ENCODE results near the gene NUP62.

The NUP62 gene

DNA sequence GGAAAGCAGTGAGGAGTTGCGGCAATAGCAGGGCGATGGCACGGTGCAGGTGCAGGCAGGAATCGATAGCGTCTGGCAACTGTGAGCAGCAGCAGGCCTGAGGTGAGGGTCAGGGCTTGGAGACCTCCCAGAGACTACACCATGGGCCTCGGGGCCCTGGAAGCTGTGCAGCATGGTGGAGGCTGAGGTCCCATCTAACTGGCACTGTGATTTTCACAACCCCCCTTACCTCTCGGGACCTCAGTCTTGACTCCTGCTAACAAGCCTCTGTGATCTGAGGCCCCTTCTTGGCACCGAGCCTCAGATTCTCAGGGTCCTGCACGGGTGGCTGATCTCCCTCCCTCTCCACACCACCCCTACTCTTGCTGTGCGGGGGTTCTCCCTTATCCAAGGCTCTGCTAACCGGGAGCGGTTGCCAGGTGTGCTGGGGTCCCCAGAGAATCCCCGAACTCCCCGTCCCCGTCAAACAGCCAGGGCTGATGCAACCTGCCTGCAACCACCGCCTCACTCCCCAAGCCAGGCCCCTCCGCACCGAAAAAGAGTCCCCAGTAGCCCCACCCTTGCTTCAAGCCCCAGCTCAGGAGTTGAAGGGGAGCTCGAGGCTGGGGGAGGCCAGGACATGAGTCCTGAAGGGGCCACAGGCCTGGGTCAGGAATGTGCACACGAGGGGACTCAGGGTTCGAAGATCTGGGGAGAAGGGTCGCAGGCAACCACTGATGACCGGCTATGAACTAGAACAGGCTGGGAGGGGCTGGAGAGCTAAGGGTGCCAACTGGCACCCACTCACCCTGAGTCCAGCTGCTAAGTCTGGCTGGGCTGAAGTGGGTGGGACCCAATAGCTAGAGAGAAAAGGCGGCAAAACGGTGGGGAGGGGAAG, 5.1 kb downstream of the NUP62 start:
- no peak for DNase-seq

DNA sequence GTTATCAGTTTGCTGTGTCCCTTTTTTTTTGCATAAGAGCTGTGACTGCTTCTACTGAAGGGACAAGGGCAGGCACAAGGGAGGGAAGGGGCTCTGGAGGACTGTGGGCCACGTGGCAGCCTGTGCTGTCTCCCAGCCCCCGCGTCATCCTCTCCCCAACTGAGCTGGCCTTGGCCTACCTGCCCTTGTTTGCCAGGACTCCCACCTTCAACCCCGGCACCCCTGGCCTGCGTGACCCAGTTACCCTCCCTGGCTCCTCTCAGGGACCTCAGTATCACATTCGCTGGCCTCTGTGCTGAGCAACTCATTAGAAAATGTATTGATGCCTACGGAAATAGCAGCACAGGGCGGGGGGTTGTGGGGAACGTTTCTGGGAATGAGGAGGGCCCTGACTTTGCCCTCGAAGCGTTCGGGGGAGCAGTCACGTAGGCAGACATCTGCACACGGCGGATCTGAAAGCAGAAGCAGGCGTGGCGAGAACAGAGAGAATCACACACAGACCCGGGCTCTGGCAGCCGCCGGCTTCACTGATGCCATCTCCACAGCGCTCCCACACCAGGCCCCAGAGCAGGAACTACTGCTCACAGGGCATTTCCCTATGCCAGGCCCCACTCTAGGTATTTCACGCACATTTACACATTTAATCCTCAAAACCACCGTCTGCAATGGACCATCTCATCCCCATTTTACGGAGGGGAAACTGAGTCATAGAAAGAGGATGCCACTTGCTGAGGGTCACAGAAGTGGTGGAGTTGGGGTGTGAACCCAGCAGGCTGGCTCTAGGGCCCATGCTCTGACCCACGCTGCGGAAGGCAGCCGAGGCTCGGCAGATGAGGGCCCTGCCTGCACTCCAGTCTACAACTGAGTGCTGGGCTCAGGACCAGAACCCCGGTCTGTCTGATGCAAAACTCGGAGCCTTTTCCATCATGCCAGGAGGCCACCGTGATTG, 6.0 kb downstream of the NUP62 start:
- no peak for DNase-seq

DNA sequence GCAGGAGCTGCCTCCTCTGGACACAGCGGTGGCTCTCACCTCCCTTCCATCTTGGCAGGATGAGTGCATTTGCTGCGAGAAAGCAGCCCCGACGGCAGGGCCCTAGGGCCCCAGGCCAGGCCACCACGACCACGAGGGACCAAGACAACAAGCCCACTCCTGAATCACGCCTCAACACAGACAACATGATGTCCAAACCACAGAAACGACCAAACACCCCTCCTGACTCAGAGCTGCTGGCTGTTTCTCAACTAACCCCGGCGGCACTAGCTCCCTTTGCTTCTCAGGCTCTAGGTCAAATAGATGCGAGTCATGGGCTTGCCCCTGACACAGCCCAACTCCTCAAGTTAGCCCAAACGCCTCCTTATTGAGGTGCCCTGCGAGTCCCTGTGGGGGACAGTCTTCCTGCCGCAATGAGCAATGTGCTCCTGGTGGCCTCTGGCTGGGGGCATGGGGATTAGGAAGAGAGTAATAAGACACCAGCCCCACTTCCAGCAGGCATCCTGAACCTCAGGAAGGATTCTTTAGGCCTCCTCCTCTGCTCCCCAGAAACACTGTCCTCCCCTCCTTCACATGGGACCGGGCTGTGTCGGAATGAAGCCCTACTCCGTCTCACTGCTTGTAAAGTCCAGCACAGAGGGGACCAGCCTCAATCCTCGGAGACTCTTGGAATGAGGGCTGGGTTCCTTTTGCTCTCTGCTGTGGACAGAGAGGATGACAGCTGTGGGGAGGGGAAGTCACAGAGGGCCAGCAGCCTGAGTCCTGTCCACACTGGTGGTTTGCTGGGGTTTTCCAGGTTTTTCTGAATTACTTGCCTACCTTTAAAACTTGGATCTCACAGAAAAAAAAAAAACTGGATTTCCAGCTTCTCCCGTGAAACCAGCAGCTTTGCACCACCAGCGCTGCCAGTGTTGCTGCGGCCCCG, 7.2 kb downstream of the NUP62 start:
- no peak for DNase-seq

DNA sequence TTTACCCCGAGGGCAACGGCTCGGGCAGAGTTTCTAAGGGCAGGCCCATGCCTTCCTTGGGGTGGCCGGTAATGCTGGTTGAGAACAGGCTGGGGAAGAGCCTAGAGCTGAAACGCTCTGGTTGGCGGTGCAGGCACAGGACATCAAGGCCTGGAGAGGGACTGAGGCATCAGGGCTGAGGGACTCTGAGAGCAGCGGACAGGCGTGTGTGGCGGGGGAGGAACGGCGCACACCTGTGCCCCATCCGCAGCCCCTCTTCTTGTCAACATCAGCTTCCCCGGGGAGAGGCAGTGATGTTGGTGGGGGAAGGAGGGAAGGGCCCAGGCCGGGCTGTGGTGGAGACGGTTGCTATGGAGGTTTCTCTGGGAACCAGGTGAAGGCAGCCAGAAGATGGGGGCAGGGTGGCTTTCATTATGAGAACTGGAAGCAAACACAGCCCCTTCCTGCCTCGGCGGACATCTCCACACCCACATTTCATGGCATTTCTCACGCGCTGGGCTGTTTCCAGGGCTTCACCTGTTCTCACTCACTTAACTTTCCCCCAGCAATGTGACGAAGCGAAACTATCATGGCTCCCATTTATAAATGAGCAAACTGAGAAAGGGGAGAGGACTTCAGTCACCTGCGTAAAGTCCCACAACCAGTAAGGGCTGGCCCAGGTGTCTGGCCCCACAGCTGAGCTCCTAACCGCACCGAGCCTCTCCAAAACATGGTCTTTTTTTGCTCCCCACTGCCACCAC, 8.5 kb downstream of the NUP62 start:
- no peak for DNase-seq

DNA sequence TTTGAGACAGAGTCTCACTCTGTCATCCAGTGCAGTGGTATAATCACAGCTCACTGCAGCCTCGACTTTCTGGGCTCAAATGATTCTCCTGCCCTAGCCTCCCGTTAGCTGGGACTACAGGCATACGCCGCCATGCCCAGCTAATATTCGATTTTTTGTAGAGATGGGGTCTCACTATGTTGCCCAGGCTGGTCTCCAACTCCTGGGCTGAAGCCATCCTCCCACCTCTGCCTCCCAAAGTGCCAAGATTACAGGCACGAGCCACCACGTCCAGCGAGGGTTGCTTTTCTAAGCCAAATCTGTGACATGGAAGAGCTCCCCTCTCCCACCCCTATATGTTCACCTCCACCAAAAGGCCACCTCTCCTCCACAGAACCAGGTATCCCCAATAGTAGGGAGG, 11.2 kb downstream of the NUP62 start:
- DNase-seq, result no peak

DNA sequence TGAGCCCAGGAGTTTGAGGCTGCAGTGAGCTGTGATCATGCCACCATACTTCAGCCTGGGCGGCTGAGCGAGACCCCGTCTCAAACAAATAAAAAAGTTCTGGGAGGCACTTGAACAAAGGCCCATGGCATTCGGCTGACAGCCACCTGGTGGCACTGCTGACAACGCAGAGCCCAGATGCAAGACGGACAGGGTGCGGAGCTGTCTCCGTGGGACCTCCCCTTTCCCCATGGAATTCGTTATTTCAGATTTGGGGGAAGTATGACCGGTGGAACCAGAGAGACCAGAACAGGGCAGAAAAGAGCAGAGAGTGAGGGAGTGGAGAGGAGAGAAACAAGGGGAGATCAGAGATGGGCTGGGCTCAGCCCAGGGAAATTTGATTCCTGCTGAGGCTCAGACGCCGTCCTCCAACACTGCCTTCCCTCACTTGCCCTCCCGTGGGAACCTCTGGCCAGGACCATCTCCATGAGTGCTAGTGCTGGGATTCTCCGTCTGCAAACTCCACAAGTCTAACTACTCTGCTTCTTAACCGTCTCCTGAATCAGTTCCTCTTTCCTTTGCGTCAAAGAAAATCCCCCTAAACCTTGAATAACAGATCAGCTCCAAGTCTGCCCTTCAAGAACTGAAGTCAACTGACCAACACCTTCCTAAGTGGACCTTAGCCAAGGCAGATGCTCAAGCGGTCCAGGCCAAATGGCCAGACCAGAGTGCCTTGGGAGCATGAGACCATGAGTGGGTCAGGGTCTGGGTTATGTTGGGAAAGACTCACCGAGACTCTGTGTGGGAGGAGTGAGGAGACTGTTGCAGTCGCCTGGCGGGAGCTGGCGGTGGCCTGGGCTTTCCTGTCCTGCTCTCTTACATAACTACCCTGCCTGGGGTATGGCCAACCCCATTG, 12.2 kb downstream of the NUP62 start:
- no peak for DNase-seq

DNA sequence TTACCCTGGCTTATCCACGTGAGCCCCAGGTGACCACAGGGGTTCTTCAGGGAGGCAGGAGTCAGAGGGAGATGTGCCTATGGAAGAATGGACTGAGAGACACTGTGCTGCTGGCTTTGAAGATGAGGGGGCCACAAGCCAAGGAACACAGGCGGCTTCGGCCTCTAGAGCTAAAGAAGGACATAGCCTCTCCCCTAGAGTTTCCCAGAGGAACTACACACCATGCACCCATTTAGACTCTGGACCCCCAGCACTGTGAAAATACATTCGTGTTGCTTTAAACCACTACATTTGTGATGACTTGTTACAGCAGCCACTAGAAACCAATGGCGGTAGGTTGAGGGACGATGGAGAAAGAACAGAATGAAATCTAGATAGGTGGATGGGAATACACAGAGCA, 14.0 kb downstream of the NUP62 start:
- no peak for DNase-seq

DNA sequence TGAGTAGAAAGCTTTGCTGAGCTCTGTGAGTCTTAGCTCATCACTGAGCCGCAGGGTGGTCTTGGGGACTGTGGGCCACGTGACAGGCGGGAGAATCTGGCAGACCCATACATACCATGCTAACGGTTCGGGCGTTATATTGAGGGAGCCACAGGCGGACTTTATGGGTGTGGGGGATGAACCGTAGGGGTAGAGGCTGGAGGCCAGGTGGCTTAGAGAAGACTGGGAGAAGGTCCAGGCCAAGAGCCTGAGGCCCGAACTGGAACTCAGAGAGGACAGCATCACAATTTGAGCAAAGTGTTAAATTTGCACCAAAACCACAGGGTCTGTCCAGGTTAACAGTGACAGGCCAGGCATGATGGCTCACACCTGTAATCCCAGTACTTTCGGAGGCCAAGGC, 15.6 kb downstream of the NUP62 start:
- DNase-seq, result no peak

DNA sequence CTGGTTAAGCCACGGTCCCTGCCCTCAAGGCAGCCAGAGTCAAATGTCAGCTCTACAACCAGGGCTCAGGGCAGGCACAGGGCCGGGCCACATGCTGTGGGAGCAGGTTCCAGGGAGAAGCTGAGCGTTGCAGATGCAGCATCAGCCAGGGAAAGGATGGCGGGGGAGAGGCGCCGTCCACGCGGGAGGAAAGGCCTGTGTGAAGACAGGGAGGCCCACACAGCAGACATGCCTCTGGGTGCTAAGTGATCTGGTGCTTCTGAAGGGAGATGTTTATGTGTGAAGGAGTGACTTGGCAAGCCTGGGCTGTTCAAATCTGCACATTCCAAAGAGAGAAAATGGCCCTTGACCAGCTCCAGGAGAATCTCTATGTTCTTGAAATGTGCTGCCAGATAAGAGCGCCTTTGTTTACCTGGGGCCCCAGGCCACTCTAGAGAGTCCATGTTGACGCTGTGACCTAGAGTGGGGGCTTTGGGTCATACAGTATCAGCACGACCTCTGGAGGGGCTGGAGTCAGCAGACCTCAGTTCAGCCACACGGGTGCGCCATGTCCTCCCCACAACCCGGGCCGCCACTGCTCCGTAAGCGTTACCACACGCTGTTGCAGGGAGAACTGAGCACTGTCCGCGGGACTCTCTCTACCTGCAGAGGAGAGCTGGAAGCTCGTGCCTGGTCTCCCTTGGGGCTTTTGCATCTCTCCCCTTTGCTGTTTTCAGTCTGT, 16.2 kb downstream of the NUP62 start:
- DNase-seq, result no peak

DNA sequence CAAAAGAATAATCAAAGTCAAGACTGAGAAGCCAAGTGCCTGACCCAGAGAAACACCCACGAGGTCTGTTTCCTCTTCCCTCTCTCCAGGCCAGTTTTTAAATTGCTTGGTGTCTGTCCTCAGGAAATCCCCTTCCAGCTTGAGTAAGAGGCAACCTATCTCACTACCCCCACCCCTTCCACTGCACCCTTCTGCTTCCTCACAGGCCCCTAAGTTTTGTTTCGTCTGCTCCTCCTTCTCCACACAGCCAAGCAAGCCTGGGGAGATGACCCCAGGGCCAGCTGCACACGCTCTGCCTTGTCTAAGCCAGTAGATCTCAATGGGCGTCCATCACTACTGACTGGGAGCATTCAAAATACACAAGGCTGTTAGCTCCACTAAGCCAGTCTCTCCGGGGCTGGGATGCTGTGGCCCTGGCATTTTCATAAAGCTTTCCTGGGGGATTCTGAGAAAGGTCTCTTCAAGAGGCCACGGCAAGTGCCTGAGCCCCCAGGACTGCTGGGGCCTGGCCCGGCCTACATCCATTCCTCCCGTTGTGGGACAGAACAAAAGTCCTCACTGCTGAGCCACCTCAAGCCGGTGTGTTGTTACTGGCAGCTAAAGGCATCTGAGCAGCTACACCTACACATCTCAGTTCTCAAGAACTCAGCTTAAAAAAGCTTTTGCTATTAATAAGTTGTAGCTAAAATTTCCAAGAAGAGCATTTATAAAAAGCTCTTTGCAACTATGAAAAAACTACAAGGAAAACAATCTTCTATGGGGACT, 17.7 kb downstream of the NUP62 start:
- DNase-seq, result no peak

DNA sequence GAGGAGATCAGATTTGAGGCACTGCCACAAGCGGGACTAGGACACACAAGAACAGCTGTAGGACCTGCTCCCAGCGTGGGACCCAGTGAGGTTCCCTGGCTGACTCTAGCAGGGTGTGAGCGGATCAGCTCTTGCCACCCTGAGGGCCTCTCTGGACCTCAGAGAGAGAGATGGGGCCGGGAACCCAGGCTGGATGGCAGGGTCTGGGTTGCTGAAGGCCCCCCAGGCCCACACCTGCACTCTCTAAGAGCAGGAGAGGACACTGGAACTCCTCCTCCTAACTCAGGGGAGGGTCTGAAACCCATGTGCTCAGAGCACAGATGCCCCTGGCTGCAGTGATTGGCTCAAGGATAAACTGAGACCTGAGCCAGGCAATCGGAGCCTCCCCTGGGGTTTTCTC, 19.1 kb downstream of the NUP62 start:
- no peak for DNase-seq

DNA sequence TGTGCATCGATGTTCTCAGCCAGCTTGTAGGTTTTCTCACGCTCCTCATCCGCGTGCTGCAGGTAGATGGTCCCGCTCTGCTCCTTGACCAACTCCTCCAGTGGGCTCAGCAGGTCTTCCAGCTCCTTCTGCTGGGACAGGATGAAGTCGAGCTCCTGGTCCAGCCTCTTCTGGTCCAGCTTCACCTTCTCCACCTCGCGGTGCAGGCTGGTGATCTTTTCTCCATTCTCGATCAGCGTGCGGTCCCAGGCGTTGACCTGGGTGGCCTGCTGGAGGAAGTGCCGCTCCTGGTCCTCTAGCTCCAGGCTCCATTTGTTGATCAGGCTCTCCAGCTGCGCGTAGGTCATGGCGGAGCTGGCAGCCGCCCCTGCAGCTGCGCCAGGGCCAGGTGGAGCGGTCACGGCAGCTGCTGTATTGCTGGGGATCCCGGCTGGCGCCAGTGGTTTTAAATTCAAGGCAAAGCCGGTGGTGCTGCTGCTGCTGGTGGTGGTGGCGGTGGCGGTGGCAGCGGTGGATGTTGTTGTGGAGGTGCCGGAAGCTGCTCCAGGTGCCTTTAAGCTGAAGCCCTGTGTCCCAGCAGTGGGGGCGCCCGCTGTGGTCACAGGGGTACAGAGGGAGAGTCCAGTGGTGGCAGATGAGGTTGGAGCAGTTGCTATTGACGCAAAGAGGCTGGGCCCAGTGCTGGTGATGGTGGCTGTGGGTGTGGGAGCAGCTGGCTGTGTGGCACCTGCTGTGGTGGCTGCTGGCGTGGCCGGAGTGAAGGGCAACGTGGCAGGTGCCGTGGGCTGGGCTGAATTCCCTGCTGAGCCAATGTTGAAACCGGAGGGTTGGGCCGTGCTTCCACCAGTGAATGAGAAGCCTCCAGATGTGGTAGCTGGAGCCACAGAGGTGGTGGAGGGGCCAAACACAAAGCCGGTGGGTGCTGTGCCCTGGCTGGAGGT, 20.6 kb downstream of the NUP62 start:
- DNase-seq, result no peak

DNA sequence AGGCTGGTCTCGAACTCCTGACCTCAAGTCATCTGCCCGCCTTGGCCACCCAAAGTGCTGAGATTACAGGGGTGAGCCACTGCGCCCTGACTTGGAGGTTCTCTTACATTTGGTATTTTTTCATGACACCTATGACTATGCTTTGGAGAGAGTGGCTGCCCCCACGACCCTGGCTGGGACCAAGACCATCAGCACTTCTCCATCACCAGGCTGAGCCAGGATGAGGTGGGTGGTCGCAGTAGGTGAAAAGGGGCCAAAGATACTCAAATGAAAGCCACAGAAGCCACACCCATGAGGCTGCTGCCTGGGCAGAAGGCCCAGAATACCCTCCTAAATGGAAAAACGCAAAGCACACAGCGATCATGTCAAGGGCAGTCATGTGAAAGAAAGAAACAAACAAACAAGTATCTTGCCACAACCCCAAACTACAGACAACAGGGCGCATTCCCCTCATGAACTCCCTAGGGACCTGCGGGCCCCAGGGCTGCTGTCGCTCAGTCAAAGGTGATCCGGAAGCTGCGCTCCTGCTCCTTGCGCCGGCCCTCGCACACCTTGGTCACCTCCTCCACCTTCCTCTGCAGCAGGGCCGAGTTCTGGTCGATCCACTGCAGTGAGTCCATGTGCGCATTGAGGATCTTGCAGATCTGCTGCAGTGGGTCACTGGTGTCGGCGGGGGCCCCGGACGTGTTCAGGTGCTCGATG, 21.4 kb downstream of the NUP62 start:
- DNase-seq, result no peak

DNA sequence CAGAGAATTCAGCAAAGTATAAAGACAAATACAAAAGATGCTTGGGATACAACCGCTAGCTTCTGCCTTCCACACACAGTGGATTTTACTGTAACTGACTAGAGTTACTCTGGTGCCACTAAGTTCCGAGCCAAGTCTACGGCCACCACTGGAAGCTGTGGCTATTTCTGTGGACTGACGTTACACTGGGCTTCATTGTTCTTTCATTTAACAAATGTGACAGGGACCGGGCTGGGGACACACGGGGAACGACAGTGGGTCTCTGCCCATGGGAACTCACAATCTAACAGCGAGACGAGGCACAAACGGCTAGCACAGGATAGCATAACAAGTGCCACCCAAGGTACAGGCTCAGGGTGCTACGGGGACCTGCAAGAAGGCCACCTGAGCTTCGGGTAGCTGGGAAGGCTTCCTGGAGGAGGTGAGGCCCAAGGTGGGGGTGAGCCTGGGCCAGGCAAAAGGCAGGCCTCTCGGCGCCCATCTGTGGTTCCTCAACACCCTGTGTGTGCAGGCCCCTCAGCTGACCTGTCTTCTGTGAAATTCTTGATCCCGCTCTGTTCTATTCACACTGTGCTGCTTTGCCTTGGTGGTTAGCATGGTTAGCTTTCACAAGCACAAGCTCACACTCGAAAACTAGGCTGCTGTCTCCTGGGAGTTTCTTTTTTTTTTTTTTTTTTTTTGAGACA, 22.3 kb downstream of the NUP62 start:
- no peak for DNase-seq

DNA sequence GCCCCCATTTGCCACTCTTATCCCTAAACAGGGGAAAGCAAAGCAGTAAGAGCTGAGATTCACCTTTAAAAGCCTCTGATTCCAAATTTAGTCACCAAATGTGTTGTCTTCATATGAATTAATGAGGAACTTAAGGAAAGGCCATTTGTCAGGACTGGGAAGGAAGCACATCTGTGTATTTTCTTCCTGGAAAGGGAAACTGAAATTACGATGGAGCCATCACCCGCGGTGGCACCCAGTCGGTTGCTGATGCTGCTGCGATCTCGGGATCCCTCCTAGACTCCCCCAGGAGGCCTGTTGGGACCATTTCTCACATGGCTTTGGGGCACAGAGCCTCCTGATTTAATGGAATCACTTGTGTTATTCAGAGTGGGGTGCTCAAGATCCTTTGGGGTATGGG, 25.2 kb downstream of the NUP62 start:
- DNase-seq, result no peak

DNA sequence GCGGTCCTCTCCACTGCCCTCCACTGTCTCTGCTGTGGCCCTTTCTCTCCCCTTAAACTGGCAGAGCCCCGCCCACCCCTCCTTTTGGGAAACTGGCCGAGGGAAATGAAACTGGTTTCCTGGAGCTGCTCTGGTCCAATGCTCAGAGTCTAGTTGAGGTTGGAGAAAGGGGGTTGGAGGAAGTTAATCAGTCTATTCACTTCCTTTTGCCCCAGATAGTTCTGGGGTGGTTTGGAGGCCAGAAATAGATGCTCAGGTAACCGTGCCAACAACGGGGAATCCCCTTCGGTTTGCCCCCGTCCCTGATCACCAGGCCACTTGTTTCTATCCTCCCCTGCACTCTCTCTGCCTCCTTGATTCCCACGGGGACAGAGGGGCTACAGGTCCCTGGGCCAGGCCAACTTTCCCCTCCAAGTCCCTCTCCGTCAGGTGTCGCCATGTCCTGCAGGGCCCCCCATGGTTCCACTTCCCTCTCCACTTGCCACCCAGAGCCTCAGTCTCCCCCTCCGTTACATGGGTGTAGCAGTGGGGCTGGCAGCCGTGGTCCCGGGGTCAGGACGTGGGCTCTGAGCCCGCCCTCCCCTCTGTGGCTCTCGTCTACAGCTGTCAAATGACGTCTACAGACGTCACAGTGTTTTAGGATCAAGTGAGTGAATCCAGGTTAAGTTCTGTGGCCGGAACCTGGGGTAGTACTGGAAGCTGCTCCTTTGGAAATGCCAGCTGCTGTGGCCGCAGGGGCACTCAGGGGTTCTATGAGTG, 32.3 kb downstream of the NUP62 start, which contains the start of gene IL4I1:
Gene IL4I1, minus strand, starts transcription at position 25 of the 759 bp plus-strand sequence. CDS start 727 bp downstream, outside the sequence.
- DNase-seq, result peak; percentile 85
